Activated CD4-positive, alpha-beta T cell treated with anti-CD3 and anti-CD28 coated beads for 48 hours (primary cell): Measurements from ENCODE around the gene FAM117A.
"Not testable (repeated sequence)": the region's sequence is repeated elsewhere in the genome, so short reads cannot be mapped to it uniquely, and the experiment has no call there.

Experiments used
- DNase-seq: peaks from one replicate; pipeline ENCODE4 v3.0.0-alpha.2; 2020

Gene FAM117A

DNA sequence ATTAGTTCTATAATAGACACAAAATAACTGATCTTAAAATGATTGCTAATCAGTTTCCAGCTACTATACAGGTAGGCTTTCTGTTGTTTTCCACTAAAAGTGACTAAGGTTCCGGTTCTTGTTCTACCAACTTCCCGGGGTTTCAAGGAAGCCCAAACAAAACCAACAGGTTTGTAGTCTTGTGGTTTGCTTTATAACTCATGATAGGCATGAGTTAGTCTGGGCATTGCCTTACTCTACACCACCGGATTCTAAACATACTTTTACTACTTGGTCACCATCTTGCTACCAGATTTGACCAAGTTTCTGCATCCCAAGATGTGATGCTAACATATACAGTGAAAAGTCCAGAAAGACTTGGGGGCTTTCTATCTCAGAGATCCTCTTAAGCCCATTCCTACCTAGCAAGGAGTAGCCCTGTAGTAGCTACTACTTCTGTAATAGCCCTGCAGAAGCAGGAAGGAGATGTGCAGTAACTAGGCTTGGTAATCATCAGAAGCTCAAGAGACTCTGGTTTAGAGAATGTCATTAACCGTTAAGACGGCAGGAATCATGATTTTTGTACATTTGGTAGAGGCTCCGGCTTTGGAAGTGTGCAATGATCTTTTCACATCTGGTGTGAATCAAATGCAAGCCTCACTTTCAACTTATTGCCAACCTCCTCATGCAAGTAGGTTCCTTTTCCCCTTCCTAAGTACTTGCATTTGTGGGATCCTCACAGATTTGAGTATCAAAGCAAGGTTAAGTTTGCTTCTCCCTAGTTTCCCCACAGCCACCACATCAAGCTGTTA lies 1.6 kb downstream of the FAM117A start:
- no peak for DNase-seq

DNA sequence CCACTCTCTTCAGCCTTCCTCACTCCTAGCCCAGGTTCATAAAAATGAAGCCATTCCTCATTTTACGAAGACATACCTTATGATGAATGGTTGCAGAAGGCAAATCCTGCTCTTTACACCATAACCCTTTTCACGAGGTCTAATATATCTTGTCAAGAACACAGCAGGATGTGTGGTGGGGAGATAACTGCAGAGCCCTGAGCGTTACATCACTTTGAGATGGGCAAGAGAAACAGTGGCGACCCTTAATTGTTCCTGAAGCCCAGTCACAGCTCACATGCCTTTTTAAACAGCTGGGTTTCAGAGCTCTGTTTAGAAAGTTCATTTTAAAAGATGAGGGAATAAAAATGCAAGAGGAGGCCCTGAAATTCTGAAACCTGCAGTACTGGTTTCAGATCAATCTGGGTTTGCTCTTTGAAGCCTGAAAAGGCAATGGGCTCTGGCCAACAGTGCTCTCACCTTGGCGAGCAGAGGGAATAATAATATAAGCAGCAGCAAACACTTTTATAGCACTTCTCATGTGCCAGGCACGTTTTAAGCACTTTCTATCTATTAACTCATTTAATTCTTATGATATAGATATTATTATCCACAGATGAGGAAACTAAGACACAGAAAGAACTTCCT lies 2.9 kb downstream of the FAM117A start:
- no peak for DNase-seq

DNA sequence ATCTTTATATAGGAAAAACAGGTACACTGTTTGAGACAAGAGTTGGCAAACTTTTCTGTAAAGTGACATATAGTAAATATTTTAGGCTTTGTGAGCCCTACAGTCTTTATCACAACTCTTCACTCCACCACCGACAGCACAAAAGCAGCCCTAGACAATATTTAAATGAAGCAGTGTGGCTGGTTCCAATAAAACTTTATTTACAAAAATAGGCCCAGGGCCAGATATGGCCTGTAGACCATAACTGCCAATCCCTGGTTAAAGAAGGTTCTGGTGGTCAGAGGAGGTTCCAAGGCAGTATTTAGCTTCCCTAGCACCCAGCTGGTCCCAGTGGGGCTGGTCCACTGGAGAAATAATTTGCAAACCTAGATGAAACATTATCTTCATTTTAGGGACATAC lies 3.6 kb downstream of the FAM117A start:
- DNase-seq, result no peak

DNA sequence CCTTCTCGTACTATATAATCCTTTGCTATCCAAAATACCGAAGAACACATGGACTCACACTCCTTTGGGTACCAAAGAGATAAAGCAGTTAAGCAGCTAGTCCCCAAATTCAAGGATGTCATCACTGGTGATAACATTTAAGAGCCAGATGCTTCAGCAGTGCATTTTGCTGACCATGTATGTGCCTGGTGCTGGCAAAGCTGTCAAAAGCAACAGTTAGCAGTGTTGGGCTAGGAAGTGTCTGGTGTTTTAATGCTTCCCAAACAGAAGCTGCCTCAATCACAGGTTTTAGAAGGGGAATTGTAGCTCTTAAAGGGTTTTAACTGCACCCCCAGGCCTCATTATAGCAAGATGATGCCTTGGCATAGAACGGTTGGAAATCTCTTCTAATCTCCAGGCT lies 4.7 kb downstream of the FAM117A start:
- DNase-seq, result no peak

DNA sequence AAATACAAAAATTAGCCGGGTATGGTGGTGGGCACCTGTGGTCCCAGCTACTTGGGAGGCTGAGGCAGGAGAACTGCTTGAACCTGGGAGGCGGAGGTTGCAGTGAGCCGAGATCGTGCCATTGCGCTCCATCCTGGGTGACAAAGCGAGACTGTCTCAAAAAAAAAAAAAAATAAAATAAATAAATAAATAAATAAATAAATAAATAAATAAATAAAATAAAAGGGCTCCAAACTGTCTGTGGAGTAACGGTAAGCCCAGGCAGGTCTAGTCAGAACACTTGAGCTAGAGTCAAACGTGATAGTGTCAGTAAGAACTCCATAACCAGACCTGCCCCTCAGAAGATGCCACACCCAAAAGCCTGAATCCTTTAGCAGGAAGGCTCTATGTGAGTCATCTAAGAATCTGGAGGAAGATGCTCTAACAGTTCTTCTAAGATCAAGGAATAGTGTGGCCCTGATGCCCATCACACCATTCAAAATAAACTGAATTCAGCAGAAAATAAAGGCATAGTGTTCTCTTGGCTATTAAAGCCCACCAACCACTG lies 5.4 kb downstream of the FAM117A start:
- DNase-seq, result not testable (repeated sequence)

DNA sequence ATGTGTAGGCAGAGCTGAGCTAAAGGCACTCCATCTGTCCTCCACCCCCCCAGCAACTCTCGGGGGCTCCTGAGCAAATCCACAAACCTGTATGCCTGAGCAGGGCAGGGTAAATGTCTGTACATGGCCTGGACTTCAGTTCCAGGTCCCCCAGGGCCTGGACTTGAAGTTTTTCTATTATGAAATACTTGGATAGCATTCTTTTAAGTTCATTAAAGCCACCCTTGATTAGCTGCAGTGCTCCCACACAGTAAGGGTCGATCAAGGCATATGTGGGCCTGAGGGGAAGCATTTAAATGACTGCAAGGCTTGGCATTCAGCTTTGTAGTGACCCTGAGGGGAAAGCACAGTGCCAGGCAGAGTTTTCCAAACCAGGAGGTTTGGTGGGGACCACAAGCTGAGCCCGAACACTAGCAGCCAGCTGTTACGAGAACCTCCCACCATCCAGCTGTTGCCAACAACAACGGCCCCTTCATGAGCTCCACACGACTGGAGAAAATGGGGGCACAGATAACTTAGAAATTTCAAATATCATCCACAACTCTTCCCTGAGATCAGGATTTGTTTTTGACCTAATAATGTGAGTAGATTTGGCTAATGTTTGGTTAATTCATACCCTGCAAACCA lies 6.7 kb downstream of the FAM117A start:
- no peak for DNase-seq

DNA sequence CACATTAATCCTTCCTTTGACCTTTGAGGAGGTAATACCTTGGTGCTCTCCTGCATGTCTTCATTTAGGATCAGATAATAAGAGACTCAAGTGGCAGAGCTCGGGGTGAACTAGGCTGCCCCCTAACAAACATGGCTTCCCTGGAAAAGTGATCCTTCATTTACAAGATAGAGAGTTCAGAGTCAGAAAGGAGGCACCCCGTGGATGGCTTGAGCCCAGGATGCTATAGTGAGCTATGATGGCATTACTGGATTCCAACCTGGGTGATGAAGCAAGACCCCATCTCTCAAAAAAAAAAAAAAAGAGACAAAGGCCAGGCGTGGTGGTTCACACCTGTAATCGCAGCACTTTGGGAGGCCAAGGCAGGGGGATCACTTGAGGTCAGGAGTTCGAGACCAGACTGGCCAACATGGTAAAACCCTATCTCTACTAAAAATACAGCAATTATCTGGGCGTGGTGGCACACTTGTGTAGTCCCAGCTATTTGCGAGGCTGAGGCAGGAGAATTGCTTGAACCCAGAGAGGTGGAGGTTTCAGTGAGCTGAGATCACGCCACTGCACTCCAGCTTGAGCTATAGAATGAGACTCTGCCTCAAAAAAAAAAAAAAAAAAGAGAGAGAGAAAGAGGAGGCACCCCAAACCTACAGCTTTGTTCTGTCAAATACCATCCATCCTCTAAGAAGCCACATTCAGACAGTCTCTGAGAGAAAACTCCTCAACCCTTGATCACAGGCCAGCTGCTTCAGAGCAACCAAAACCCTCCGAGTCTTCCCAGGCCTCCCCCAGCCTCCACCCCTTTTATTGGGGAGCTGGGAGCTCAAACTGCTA lies 7.4 kb downstream of the FAM117A start:
- DNase-seq, result no peak

DNA sequence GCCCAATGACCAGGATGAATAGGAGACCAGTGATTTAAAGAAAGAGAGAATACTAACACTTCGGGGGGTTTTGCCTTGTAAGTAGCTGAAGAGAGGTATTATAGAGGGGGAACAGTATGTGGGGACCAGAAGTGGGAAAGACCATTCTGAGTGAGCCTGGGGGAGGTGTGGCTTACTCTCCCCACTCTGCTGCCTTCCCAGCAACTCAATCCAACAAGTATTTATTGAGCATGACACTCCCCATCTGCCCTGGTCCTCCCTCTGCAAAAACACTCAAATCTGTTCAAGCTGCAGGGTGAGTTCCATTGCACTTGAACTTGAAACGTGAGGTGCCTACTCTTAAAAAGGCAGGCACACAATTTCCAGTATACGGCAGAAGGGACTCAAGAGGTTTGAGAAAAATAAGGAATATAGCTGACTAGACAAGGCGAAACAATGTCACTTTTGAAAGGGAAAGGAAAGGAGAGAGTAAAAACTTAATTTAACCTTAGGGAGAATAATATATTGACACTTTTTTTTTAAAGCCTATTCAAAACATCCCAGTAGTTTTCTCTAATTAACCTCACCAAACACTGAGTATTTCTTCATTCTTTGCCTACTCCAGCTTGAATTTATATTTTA lies 8.2 kb downstream of the FAM117A start:
- DNase-seq, result no peak

DNA sequence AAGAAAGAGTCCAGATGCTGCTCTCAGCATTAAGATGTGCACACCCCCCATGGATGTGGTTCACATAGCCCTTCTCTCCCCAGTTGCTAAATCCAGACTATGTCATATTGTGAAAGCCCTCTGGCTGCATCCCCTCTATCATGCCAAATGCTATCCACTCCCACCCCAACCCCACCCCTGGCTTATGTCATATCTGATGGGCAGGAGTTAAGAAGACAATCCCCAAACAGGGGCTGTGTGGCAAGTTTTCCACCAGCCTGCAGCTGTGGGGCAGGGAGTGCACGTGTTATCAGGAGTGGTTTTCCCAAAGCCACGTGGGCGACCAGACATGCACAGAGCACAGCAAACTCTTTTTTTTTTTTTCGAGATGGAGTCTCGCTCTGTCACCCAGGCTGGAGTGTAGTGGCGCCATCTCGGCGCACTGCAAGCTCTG lies 10.0 kb downstream of the FAM117A start:
- no peak for DNase-seq

DNA sequence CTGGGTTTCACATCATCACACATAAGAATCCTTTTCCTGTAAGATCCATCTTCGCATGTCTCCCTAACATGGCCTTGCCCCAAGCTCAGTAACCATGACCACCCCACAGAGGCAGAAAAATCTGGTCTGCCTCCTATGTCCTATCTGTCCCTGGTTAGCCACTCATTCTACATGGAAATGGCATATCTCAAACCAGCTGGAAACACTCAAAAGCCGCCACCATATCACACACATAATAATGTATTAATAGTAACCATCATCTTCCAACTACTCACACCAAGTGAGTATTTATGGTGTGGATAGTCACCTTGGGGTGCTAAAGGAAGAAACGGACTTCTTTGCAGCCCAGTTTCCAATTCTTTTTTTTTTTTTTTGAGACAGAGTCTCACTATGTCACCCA lies 11.4 kb downstream of the FAM117A start:
- no peak for DNase-seq

DNA sequence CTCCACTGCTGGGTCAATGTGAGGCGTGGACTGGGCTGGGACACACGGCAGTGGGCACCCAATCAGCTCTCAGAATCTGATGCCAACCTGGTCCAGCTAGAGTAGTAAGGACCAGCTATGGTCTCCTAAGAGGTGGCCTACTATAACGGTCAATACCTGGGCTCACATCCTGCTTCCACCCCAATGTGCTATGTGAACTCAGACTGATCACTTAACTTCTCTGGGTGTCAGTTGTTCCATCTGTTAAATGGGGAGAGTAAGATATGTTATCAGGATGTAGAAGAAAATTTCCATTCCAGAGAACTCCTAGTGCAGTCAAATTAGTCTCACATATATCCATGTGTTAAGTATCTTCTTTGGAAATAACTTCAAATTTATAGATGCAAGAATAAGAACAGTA lies 14.2 kb downstream of the FAM117A start:
- DNase-seq, result no peak

DNA sequence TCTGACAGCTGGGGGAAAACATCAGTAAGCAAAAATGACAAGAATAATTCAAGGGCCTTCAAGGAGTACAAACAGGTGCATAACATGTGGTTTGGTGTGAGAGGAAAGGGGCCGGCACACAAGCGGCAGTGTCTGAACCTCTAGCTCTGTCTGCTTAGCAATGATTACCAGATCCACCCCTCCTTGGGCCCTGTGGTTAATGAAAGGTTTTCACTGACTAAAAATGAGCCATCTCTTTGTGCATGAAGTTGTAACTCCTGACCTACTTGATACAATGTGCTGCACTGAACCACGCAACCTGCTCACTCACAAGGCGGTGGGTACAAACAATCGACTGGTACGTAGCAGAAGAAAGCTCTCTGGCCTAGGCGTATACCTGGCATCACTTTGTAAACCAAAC lies 15.1 kb downstream of the FAM117A start:
- DNase-seq, result peak; percentile 69

DNA sequence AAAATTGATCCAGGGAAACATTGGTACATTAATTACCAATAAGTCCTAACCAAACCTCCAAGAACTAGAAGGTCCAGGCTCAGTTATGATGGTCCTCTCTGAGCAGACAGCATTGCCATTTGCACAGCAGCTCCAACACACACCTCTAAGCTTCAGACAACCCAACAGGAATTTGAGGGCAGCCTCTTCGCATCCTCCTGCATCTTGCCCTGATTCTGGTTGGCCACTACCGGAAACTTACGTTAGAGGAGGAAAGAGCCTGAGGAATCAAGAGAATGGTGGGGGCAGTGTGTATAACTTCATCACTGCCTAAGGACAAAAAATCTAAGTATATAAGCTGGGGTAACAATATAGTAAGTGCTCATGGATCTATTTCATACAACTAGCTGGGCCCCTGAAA lies 15.7 kb downstream of the FAM117A start:
- DNase-seq, result no peak

DNA sequence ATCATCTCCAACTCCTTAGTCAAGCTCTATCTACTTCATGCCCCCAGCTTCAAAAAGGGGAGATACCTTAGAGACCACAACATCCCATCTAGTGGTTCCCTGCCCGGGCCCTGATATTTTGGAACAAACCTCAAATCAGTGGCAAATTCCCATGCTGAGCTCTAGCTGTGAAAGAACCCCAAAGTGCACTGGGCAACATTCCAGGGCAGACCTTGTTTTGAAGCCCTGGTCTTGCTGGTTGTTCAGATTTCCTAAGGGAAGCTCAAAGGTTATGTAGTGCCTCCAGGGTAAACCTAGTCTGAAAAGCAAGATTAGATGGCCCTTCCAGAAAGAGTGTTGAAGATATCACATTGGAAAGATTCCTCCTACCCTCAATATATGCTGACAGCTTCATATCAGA lies 16.3 kb downstream of the FAM117A start:
- DNase-seq, result no peak

DNA sequence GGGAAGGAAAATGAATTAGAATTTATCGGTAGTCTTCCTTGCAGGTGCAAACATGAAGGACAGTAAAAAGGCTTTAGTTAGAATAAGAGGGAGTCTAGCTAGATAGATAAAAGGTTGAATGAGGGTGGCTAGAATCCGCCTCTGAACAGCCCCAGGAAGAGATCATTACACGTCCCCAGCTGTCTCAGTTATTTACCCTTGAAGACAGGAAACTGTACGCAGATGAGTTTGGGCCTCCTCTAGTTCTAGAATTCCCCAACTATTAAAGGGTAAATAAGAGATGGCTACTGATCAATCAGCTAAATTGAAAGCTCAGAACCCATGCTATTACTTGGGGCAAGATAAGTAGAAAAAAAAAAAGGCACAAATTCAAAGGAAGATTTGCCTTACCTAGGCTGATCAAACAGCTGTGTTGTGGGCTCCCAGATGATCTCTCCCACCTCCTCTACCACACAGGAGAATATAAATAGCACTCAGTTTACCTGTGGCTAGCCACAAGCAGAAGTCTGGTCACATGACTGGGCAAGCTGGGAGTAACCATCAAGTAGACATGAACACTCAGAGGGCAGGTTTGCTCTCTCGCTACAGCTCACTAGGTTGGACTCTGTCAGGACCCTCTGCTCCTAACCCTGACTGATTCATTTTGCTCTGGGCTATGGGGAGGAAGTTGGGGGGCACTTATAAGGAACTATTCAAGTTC lies 17.0 kb downstream of the FAM117A start:
- no peak for DNase-seq

DNA sequence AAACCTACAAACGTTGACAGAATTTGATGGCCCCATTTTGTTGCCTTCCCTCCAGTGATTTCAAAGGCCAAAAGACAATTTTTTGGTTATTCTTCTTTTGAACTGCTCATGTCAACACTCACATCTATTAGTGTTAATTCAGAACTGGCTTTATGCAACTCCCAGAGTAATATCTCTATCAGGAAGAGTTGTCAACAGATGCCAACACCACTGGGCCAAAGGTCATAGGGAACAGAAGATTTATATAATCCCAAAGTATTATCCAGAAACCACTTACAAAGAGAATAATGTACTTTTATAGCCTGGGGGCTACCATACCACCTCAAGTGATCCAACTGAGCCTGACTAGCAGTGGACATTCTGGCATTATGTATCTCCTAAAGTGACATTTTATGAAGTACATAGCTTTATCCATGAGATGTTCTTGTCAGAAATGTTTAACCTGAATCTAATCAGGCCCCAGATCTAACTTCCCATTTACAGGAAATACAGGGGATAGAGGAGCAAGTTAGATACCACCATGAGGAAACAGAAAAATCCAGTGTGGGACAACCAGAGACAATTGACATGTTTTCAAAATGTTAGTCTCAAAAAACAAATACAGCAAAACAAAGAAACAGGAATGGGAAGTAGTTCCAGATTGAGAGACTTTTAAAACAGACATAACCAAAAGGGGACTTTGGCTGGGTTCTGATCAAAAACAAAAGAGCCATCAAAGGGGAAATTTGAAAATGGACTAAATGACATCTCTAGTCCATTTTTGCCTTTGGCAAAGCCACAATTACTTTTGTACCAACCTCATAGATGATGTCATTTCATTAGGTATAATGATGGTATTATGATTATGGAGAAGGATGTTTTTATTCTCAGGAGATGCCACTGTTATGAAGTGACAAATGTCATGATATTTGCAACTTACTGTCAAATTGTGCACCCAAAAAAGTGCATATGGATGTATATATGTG lies 18.5 kb downstream of the FAM117A start:
- DNase-seq, result no peak

DNA sequence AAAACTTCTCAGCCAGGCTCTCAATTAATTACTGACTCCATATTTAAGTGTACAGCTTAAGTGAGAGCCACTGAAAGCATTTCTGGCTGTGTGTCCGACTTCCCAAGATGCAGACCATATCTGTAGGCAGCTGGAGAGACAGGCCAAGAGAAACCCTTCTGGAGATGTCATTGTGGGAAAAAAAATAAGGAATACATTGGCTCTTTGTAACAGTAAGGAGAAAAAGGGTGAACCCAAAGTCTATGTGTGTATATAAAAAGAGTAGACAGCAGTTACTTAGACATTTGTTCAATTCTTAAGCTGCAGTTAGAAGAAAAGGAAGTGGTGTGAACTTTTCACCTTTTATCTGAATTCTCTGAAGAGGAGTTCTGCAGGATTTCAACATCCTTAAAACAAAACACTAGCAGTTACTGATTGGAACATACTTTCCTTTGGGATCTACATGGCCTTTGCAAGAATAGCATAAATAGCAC lies 21.7 kb downstream of the FAM117A start:
- DNase-seq, result no peak

DNA sequence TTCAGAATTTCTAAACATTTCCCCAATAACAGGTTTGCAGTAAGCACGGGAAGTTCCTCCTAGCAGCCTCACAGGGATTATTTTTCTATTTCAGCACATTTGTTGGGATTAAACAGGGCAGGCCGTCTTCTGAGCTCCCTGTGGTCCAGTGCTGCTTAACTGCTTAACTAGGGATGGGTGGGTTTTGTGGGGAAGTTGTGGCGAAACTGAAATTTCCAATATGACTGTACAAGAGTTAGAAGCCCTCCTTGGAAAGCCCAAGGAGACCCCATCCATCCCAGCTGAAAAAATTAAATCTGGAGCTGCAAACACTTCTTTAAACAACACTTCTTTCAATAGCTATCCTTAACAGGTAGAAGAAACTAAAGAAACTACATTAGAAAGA lies 22.2 kb downstream of the FAM117A start:
- no peak for DNase-seq

DNA sequence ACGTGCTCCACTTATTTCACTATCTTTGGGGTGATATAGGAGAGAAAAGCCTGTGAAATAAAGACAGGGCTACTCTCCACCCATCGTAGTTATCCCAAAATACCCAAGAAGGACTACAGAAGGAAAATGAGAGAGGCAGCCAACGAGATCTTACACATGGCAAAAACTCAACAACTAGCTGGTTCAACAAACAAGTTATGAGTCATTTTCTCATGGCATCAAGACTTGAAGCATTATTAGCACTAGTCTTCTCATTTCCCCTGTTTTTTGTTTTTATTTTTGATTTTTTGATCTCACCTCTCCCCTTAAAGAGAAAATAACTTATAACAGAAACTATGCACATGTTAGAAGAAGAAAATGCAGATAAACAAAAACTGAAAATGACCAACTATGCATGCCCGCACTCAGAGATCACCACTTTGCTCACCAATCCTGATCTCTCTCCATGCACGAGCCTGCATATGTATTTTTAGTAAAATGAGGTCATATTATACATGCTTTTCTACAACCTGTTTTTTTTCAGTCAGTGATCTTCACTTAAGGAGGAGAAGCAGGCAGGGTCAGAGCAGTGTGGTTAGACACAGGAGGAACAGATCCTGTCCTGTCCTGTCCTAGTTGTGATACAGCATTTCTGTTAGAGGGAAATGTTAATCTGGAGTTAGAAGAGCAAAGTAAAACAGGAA lies 22.8 kb downstream of the FAM117A start:
- DNase-seq, result no peak
